Fibroblast of lung (primary cell): Measurements from ENCODE around the gene GJA5.

Experiments
- EZH2 ChIP-seq: IDR thresholded peaks from 2 replicates; pipeline ENCODE4 v1.5.1; 2012; ENCODE audit warnings: low read length, control low read depth, mild to moderate bottlenecking; ENCODE audit errors: missing control alignments
- TF ChIP-seq, protein P1 (sequence below), 2 donors: IDR thresholded peaks in 1 of 2; conservative IDR thresholded peaks in 1 of 2; 1 replicate in 1 of 2; 2 replicates in 1 of 2; pipeline ENCODE4 v1.5.1; 2011 to 2012; ENCODE audit warnings: low read length in 2 of 2, control low read depth in 1 of 2, inconsistent platforms in 1 of 2, low read depth in 1 of 2, mild to moderate bottlenecking in 1 of 2

DNA sequence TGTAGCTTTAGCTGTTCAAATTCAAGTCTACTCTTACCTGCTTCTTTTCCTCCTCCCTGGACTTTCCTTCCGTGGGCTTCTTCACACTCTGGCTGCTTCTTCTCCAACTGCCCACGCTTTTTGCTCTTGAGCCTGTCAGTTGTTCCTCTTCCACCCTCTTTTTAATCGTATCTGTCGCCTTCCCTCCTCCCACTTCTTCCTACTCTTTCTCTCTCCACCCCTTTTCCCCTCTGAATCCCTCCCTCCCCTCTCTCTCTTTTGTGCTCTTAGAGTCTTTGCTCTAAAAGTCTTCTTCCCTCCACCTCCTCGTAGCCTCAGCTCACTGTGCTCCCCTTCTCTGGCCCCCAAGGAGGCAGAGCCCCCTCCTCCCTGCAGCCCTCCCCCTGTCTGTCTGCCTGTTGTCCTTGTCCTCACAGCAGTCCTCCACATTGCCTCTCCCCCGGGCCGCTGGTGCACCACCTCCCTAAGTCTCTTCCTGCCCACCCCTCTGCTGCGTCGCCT is 12.9 kb upstream of the GJA5 start:
- TF ChIP-seq, protein P1, sequence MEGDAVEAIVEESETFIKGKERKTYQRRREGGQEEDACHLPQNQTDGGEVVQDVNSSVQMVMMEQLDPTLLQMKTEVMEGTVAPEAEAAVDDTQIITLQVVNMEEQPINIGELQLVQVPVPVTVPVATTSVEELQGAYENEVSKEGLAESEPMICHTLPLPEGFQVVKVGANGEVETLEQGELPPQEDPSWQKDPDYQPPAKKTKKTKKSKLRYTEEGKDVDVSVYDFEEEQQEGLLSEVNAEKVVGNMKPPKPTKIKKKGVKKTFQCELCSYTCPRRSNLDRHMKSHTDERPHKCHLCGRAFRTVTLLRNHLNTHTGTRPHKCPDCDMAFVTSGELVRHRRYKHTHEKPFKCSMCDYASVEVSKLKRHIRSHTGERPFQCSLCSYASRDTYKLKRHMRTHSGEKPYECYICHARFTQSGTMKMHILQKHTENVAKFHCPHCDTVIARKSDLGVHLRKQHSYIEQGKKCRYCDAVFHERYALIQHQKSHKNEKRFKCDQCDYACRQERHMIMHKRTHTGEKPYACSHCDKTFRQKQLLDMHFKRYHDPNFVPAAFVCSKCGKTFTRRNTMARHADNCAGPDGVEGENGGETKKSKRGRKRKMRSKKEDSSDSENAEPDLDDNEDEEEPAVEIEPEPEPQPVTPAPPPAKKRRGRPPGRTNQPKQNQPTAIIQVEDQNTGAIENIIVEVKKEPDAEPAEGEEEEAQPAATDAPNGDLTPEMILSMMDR (conservative IDR thresholded peaks at IDR 0.05 in 1 of 2, IDR thresholded peaks at IDR 0.05 in 1 of 2; ENCODE audit: low read depth in 1 of 2, low read length in 2 of 2) = no peak
- TF ChIP-seq EZH2 = no peak
